Urothelium cell line (cell line): Measurements from ENCODE around the gene SLC7A14.

ENCODE experiments used
- DNase-seq: peaks from one replicate; pipeline ENCODE4 v3.0.0; 2011; ENCODE audit warnings: low spot score, mixed read lengths
- FAIRE-seq: peaks from 2 replicates; lab custom pipeline; 2011; peaks lifted over from hg19 to GRCh38; lab: Jason Lieb, UNC

Gene SLC7A14

DNA sequence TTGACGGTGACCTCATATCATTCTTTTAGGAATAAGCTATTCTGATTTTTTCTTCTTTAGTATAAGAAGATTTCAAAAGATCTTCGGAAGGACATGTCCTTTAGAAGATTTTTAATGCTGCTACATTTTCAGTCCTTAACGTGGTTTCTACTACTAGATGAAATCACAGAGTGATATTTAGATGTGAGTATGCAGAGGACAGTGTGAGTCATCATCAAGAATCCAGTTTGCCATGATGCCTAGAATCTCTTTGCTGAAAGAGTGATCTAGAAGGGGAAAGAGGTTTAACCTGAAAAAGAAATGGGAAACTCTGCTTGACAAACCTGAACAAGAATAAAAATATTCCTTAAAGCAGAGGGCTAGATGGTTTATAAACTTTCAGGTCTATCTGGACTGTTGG lies 43.2 kb downstream of the SLC7A14 start:
- no peak for FAIRE-seq
- DNase-seq, result no peak

DNA sequence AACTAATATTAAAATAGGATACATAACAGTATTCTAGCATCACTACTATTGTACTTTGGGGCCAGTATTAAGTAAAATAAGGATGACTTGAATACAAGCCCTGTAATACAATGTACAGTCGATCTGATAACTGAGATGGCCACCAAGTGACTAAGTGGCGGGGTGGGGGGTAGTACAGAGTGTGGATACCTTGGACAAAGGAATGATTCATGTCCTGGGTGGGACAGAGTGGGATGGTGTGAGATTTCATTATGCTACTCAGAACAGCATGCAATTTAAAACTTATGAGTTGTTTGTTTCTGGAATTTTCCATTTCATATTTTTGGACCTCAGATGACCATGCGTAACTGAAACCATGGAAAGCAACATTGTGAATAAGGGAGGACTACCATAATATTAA lies 46.0 kb downstream of the SLC7A14 start:
- no peak for FAIRE-seq
- no peak for DNase-seq

DNA sequence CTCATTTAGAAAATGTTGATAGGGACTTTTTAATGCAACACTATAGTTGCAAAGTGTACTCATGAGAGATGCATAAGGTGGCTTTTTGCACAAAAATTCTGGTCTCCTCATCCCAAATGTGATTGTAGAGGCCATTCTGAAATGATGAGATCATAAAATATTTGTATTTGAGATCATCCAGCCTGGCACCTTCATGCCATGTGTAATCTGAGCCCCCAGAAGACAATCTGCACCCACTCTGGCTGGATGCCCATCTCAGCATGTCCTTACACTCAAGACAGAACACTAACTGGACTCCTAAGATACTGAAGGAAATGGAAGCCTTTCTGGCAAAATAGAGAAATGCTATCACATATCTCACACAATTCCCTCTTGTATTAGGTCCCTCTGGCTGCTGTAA lies 49.2 kb downstream of the SLC7A14 start:
- DNase-seq, result peak; percentile 9
- no peak for FAIRE-seq

DNA sequence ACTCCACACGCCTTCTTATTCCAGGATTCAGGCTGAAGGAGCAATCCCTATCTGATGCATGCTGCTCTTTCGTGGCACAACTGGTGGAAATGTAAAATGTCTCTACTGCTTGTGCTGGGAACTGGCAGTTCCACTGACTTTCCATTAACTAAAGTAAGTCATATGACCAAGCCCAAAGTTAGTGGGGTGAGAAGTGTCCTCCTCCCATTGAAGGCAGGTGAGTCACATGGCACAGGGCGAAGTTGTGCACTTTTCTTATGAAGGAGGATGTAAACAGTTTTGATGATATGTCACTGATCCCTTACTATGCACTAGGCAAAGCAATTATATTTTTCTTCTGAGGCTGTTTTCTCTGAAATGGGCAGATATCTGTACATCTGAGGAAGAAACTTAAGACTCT lies 51.6 kb downstream of the SLC7A14 start:
- DNase-seq (no peak), FAIRE-seq (no peak)

DNA sequence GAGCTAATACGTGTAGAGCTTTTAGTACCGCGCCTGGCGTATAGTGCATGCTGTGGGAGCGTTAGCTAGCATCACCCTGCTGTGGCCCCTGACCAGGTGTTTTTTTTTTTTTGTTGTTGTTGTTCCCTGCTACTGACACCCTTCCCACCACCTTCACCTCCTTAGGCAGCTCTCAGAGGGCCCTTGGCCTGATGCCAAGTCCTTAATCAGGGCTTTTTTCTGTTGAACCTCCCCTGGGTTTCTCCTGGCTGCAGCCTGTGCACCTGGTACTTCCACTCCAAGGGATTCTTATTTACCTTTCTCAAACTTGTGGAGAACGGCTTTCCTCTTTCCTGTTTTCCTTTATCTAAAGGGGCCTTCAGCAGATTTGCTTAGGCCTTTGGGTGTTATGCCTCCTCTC lies 53.3 kb downstream of the SLC7A14 start:
- FAIRE-seq, result no peak
- no peak for DNase-seq

DNA sequence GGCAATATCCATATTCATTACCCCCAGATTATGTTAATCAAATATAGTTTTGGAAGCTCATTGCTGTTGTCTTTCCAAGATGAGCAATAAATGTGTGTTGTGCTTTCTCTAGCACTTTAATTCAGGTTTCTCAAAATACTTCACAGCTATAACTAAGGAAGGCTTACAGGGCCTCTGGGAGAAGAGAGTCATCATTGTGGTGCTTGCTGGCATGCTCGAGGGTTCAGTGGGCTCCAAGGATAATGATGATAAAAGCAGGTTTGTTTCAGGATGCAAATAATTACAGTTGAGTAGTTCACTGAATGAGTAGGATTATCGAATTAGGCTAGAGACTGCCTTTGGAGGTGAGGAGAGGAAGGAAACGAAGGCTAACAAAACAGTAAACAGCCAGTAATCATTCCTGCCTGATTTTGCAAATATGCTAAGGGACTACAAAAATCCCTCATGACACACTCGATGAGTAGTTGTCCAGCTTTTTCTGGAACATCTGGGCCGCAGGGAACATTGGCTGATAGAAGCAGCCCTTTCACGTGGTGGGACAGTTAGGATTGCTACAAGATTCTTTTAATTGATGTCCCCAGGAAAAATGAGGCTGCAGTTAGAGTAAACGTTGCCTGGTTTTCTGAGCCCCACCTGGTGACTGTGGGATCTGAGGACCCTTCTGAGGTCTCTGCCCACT lies 54.1 kb downstream of the SLC7A14 start:
- no peak for FAIRE-seq
- DNase-seq, result no peak

DNA sequence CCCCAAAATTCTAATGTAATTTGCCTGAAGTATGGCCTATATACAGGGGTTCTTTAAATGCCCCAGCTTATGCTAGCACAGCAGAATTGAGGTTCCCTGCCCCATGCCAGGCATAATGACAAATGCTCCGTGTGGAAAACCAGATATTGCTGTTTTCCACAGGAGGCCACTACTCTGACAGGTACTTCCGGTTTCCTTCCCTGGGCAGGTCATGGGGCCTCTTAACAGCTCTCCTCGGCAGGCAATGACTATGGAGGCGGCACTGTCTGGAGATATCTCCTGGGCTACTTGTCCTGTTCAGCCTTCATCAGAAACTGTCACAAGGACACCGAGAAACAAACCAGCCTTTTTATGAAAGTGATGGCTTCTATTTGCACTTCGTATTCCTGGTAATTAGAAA lies 54.8 kb downstream of the SLC7A14 start:
- DNase-seq (no peak), FAIRE-seq (no peak)

DNA sequence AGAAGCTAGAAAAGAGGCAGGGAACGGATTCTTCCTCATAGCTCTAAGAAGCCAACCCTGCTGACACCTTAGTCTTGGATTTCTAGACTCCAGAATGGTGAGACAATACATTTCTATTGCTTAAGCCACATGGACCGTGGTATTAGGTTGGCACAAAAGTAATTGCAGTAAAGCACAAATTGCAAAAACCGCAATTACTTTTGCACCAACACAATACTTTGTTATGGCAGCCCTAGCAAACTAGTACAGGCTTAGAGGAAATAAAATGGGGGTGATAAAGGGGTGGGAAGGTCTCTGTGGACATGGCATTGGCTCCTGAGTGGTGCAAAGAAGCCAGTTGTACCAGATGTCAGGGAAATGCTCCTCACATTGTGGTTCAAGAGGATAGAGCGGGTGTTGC lies 56.0 kb downstream of the SLC7A14 start:
- DNase-seq (no peak), FAIRE-seq (no peak)

DNA sequence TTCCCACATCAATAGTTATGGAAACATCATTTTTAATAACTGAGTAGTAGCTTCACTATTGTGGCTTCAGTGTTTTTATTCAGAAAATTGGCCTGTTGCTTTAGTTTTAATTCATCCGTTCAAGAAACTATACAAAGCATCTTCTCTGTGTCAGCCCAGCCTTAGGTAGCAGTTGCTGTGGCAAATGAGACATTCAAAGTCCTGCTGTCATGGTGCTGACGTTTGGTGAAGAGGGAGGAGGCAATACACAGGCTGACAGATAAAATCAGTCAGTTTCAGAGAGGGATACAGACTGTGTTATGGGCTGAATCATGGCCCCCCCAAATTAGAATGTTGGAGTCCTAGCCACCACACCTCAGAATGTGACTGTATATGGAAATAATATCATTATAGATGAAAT lies 56.5 kb downstream of the SLC7A14 start:
- FAIRE-seq, result no peak
- no peak for DNase-seq

DNA sequence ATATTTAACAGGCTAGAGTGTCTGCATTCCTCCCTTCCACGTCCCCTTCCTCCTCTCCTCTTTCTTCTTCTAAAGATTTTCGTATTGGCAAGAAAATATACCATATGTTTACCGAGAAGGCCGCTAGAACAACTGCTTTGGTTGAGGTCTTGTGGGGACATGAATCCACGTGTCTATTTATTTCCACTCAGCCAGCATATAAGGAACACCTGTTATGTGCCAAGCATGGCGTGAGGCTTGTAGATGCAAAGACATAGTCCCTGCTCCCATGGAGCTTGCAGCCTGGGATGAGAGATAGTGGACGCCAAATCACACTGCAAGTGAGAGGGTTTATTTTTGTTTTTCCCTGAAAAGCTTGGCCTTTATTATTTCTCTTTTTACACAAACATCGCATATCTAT lies 57.1 kb downstream of the SLC7A14 start:
- DNase-seq, result no peak
- no peak for FAIRE-seq

DNA sequence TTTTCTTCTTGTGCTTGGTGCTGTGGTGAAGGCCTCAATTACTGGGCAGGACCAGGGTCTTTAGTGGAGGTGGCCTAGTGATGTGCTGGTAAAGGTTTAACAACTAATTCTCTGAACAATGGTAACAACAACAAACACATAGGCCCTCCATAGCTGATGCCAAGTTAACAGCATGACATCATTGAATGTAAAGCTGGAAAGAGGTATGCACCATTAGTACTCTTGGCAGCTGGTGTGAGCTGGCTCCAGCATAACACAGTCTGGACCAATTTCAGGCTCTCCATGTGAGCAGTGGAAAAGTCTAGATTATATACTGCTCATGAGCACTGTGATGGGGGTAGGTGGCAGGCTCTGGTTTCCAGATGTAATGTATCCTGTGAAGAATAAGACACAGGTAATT lies 61.8 kb downstream of the SLC7A14 start:
- FAIRE-seq, result no peak

DNA sequence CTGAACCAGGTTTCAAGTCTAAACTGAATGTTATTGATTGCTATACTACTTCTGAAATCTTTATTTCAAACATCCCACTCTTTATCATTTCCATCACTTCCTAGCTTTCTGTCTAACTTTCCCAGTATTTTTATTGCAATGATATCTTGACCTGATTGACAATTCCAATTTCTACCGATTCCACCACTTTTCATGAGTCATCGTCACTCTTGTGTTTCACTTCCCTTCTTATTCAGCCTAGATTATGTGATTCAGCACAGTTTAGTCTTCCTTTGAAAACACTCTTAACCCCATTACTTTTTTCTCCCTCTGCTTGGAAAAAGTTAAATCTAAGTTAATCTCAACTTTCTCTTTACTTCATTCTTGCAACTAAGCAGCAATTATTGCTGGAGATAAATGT lies 62.6 kb downstream of the SLC7A14 start:
- FAIRE-seq, result no peak
- DNase-seq, result no peak

More for the DNA sequence above, 61.8 kb downstream of the SLC7A14 start:
- no peak for DNase-seq

DNA sequence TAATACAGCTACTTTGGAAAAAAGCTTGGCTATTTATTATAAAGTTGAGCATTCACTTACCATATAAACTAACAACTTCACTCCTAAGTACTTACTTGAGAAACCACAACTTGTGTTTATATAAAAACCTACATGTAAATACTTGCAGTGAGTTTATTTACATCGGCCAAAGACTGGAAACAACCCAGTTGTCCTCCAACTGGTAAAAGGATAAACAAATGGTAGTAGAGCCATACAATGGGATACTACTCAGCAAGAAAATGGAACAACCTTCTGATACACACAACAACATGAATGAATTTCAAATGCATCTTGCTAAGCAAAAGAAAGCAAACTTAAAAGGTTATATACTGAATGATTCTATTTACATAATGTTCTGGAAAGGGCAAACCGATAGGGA lies 63.7 kb downstream of the SLC7A14 start:
- no peak for DNase-seq
- no peak for FAIRE-seq

DNA sequence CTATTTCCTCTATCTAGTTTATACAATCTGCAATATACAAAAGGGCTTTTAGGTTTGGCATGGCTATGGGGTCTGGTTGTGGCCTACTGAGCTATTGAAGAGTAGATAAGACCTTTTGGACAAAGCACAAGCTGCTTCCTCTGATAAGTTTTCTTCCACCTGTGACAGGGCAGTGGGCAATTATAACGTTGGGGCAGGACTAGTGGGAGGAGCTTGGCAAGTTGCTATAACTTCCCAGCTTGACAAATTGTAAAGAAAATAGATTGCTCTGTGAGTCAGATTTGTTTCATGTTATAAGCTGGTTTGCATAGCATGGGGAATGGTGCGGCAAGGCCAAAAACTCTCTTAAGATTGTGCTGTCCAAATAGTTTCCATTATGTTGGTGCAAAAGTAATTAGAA lies 64.9 kb downstream of the SLC7A14 start:
- DNase-seq (no peak), FAIRE-seq (no peak)

DNA sequence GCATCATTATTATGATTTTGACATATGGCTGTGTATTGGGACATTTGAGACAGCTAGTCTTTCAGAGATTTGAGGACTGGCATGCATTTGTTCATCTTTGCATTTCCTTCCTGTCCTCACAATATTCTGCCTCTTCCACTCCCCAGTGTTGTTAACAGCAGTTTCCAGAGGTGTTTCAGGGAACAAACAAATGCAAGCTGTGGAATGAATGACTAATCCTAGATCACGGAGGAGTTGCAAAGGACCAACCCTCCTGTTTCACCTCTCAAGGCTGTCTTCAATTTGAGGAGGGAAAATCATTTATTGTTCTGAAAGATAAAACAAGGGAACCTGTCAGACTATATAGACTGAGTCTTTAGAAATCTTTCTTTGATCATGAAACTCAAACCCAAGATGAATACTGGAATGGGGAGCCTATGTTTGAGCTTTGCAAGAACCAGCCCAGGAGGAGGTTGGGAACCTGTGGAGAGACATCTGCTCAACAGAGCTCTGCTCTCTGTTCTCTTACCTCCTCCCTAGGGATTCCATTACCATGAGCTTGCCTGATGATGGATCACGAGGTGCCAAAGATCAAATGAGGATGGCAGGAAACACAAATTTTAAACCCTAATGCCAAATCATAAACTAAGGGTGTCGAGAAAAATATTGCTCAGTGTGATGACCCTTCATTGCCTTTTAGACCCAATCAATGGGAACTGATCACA lies 68.5 kb downstream of the SLC7A14 start:
- FAIRE-seq (no peak), DNase-seq (no peak)

DNA sequence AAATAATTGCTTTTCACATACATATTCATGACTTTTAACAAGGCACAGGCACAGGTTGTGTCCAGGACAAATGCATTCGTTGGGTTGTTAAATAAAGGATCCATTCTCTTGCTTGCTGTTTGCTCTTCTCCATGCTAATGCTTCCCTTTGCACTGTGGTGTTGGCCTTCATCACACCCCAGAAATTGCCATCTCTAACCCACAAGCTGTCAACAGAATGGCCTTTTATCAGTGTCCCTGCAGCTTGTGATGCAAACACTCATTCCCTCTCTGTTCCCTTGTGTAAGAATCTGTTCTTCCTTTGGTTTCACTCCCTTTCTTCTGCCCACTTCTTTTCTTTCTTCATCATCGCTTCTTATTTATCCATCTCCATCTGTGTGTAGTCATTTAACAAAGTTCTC lies 72.2 kb downstream of the SLC7A14 start:
- no peak for DNase-seq
- no peak for FAIRE-seq

DNA sequence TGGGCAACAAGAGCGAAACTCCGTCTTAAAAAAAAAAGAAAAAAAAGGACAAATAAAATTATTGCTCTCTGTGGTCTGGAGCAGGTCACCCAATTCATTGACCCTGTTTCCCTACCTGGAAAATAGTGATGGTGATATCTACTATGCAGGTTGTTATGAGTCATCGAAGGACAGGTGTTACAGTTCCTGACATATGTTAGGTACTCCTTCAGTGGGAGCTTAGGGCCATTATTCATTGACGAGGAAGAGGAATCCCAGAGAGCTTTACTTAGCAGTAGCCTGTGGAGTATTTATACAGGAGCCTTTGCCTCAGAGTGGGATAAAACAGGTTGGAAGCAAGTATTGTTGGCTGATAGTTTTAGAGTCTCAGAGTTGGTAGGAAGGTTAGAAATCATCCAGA lies 74.5 kb downstream of the SLC7A14 start:
- DNase-seq (no peak), FAIRE-seq (no peak)

DNA sequence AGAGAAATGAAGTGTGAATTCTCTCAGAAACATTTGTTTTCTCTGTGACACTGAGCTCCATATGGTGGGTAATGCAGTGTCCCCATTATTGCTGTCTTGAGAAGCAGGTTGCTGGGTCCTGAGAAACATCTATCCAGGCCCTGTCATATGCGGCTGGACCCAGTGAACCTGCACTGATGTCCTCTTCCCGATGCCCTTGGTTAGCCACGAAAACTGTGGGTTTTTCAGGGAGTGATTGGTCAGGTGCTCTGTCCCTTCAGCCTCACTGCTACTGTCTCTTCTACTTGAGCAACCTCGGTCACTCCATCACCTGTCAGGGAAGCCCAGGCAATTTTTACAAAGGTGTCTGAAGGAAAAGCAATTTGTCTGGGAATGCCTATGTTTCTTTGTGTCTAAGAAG lies 77.0 kb downstream of the SLC7A14 start:
- DNase-seq (no peak), FAIRE-seq (no peak)

DNA sequence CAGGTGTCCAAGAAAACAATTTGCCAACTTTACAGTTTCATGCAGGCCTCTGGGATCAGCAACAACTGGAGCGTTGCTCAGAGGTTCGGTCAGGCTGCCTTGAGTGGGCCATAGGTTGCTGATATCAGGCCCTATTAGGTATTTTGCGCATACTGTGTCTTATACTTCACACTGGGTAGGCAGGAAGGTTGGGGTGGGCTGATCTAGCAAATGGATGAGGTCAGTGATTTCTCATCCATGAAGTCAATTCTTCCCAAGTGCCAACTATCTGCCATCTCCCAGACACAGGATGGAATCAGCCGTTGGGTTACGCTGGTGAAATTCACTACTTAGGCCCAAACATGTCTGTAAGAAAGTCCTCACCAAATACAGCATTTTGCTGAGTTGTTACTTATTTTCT lies 77.6 kb downstream of the SLC7A14 start:
- FAIRE-seq, result no peak
- no peak for DNase-seq

DNA sequence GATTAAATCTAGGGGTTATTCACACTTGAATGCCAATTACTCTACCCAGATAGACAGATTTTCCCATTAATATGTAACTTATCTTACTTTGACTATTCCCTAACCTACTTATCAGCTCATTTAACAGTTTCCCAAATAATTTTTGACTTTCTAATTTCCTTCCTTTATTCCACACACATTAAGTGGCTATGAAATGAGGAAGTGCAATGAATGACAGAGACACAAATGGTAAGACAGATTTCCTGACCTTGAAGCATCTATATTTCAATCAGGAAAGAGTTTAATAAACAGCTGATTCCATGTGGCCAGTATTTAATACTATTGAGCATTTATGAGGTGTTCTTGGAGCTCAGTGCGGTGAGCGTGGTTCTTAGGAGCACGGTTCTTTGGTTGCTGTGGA lies 78.8 kb downstream of the SLC7A14 start:
- no peak for DNase-seq
- no peak for FAIRE-seq

DNA sequence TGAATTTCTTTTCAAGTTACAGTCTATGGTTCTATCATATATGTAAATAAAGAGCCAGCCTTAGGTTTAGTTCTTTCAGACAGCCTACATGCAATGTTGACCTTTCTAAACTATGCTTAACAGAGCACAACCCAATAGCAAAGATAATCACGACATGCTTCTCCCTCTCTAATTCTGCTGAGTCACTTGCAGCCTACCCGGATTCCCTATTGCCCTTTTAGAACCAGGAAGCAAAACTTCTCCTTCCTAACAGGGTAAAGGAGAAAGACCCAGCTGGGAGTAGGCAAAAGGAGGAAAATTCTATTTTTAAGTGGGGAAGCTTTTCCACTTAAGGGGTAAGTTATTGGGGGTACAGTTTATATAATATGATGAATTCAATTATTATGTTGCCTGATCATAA lies 79.3 kb downstream of the SLC7A14 start:
- no peak for FAIRE-seq
- no peak for DNase-seq

DNA sequence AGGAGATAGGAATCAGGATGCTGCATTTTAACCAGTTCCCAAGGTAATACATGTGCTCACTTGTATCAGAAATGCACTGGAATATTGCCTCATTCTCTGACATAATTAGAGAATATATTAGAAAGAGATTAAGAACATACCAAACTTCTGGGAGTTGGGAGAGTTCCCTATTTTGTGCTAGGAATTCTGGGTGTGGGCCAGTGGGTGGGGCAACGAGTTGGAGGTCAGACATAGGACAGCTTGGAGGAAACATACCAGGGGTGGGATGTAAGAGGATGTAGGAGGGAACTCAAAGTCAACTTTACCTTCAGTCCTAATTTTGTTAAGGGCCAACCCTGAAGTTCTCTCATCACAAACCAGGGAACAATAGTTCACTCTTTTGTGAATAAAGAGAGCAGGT lies 83.6 kb downstream of the SLC7A14 start:
- FAIRE-seq (no peak), DNase-seq (no peak)

DNA sequence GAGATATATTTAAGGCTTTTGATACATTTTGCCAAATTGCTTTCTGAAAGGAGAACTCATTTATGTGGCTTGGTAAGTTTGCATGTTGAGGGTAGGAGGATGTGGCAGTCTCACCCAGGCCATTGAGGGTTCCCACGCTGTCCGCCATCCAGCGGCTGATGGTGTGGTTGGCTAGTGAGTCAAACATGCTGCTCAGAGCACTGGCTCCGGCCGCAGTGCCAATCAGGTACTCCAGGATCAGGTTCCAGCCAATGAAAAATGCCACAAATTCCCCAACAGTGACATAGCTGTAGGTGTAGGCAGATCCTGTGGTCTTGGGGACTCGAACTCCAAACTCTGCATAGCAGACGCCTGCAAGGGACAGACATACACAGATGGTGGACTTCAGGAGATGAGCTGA lies 84.9 kb downstream of the SLC7A14 start:
- no peak for FAIRE-seq
- DNase-seq, result no peak
